Mesenchymal stem cell (in vitro differentiated cells and primary cell): Measurements from ENCODE around the gene DYSF.
"Not testable (repeated sequence)": the region's sequence is repeated elsewhere in the genome, so short reads cannot be mapped to it uniquely, and the experiment has no call there.

ENCODE experiments used
- DNase-seq: peaks from one replicate; pipeline ENCODE4 v3.0.0-alpha.2; 2013
- H2AFZ ChIP-seq: one replicate; pipeline ENCODE4 v1.6.1; 2013; ENCODE audit warnings: low read depth, mild to moderate bottlenecking, control low read depth, inconsistent platforms, low read length, moderate library complexity
- H2AK5ac ChIP-seq: 2 replicates; pipeline ENCODE4 v1.6.1; 2013; ENCODE audit warnings: low read length, moderate library complexity, mild to moderate bottlenecking, inconsistent platforms; ENCODE audit not compliant: severe bottlenecking
- H2BK120ac ChIP-seq: one replicate; pipeline ENCODE4 v1.6.1; 2013; ENCODE audit warnings: low read depth, mild to moderate bottlenecking, inconsistent platforms, low read length, moderate library complexity
- H2BK12ac ChIP-seq, 2 experiments: one replicate each; pipeline ENCODE4 v1.6.1; 2013; ENCODE audit warnings: inconsistent platforms in 2 of 2, low read length in 2 of 2, mild to moderate bottlenecking in 2 of 2, moderate library complexity in 2 of 2, control low read depth in 1 of 2
- H2BK15ac ChIP-seq: one replicate; pipeline ENCODE4 v1.6.1; 2013; ENCODE audit warnings: mild to moderate bottlenecking, low read depth, inconsistent platforms; ENCODE audit not compliant: poor library complexity, severe bottlenecking
- H2BK5ac ChIP-seq: 2 replicates; pipeline ENCODE4 v1.6.1; 2013; ENCODE audit warnings: low read depth, mild to moderate bottlenecking, low read length, control low read depth, inconsistent platforms; ENCODE audit not compliant: poor library complexity, severe bottlenecking
- H3K14ac ChIP-seq, 2 experiments: one replicate each; pipeline ENCODE4 v1.6.1; 2013; ENCODE audit warnings: inconsistent platforms in 2 of 2, low read length in 2 of 2, control low read depth in 1 of 2, mild to moderate bottlenecking in 1 of 2, moderate library complexity in 1 of 2
- H3K18ac ChIP-seq, 2 experiments: one replicate each; pipeline ENCODE4 v1.6.1; 2013; ENCODE audit warnings: inconsistent platforms in 2 of 2, low read length in 2 of 2, control low read depth in 1 of 2, low read depth in 1 of 2, mild to moderate bottlenecking in 1 of 2
- H3K23ac ChIP-seq, 2 experiments: one replicate each; pipeline ENCODE4 v1.6.1; 2013; ENCODE audit warnings: inconsistent platforms in 2 of 2, low read length in 2 of 2, mild to moderate bottlenecking in 2 of 2, moderate library complexity in 2 of 2, control low read depth in 1 of 2
- H3K27ac ChIP-seq: 2 replicates; pipeline ENCODE4 v1.5.1; 2013; ENCODE audit warnings: mild to moderate bottlenecking, moderate library complexity, low read length, control low read depth, inconsistent platforms; ENCODE audit not compliant: poor library complexity, severe bottlenecking
- H3K27me3 ChIP-seq, 2 experiments: 2 replicates each; pipeline versions ENCODE4 v1.6.1 to v1.7.0; 2013; ENCODE audit warnings: low read length in 2 of 2, mild to moderate bottlenecking in 2 of 2, moderate library complexity in 2 of 2, control low read depth in 1 of 2, inconsistent platforms in 1 of 2; ENCODE audit not compliant: control insufficient read depth in 1 of 2, insufficient read depth in 1 of 2
- H3K36me3 ChIP-seq, 2 experiments: 2 replicates each; pipeline versions ENCODE4 v1.6.1 to v1.7.0; 2013; ENCODE audit warnings: low read length in 2 of 2, control low read depth in 1 of 2, inconsistent platforms in 1 of 2, low read depth in 1 of 2, mild to moderate bottlenecking in 1 of 2; ENCODE audit not compliant: insufficient read depth in 2 of 2, control insufficient read depth in 1 of 2
- H3K4ac ChIP-seq, 2 experiments: one replicate each; pipeline ENCODE4 v1.6.1; 2013; ENCODE audit warnings: inconsistent platforms in 2 of 2, low read length in 2 of 2, mild to moderate bottlenecking in 2 of 2, moderate library complexity in 2 of 2, control low read depth in 1 of 2, low read depth in 1 of 2
- H3K4me1 ChIP-seq: 2 replicates; pipeline ENCODE4 v1.6.1; 2013; ENCODE audit warnings: low read depth, low read length, control low read depth; ENCODE audit not compliant: control insufficient read depth, insufficient read depth
- H3K4me2 ChIP-seq: 2 replicates; pipeline ENCODE4 v1.6.1; 2013; ENCODE audit warnings: low read length, mild to moderate bottlenecking, inconsistent platforms; ENCODE audit not compliant: poor library complexity, severe bottlenecking
- H3K4me3 ChIP-seq, 2 experiments: 2 replicates each; pipeline versions ENCODE4 v1.5.1 to v1.7.0; 2013; ENCODE audit warnings: low read length in 2 of 2, mild to moderate bottlenecking in 2 of 2, control low read depth in 1 of 2, low read depth in 1 of 2; ENCODE audit not compliant: insufficient read depth in 1 of 2
- H3K79me1 ChIP-seq: replicated peaks from 2 replicates; pipeline ENCODE4 v1.6.1; 2013; ENCODE audit warnings: mild to moderate bottlenecking, control low read depth, low read length, inconsistent platforms; ENCODE audit not compliant: poor library complexity, severe bottlenecking
- H3K9ac ChIP-seq: 2 replicates; pipeline ENCODE4 v1.7.0; 2013; ENCODE audit warnings: mild to moderate bottlenecking, low read length, moderate library complexity
- H3K9me3 ChIP-seq: 2 replicates; pipeline ENCODE4 v1.7.0; 2013; ENCODE audit warnings: mild to moderate bottlenecking, low read length; ENCODE audit not compliant: control insufficient read depth
- H4K8ac ChIP-seq: one replicate; pipeline ENCODE4 v1.6.1; 2013; ENCODE audit warnings: inconsistent platforms, mild to moderate bottlenecking, low read length, moderate library complexity
- H4K91ac ChIP-seq: one replicate; pipeline ENCODE4 v1.6.1; 2013; ENCODE audit warnings: mild to moderate bottlenecking, low read length, inconsistent platforms
- WGBS: methylation state at CpG from one replicate; pipeline ENCODE4 v1.1.7; 2013; ENCODE audit warnings: mixed read lengths; 5-methylcytosine and 5-hydroxymethylcytosine counted together

Gene DYSF

GRCh38 chr2:71423817-71424420 lies 29.4 kb upstream of the DYSF start:
- Histone ChIP-seq H3K23ac (no peak overlapping the region), H3K36me3 (peaks cover 4 to 90% of the 10 kb centered on the region in 2 experiments), H2BK5ac (no peak overlapping the region), H2AK5ac (no peak overlapping the region), H3K79me1 (peaks cover 11% of the 10 kb centered on the region), H3K18ac (no peak overlapping the region), H3K9me3 (no peaks in the 10 kb centered on the region), H2BK15ac (no peak overlapping the region), H3K4me2 (no peak overlapping the region), H3K27me3 (no peaks in the 10 kb centered on the region), H3K4me1 (no peaks in the 10 kb centered on the region), H3K9ac (no peak overlapping the region), H3K4ac (no peak overlapping the region), H3K27ac (no peak overlapping the region), H3K4me3 (no peak overlapping the region), H2BK120ac (no peak overlapping the region), H4K8ac (no peak overlapping the region), H2BK12ac (no peak overlapping the region), H2AFZ (no peak overlapping the region), H4K91ac (no peak overlapping the region), H3K14ac (no peak overlapping the region)
- no peak for DNase-seq
- WGBS: 86% methylated on average over 1 of the region's 3 CpGs

- H2AFZ ChIP-seq: no peak overlapping the region
- H3K36me3 ChIP-seq: peaks cover 4 to 94% of the 10 kb centered on the region in 2 experiments
- H4K8ac ChIP-seq: no peak overlapping the region
- no peak overlapping the region for H2BK15ac ChIP-seq
- H3K23ac ChIP-seq: no peak overlapping the region
- H2BK120ac ChIP-seq: no peak overlapping the region
- H3K79me1 ChIP-seq: peaks cover 8% of the 10 kb centered on the region
- H3K4ac ChIP-seq: no peak overlapping the region
- H3K27ac ChIP-seq: no peak overlapping the region
- H3K4me2 ChIP-seq: no peak overlapping the region
- no peaks in the 10 kb centered on the region for H3K27me3 ChIP-seq
- no peak overlapping the region for H4K91ac ChIP-seq
- no peaks in the 10 kb centered on the region for H3K9me3 ChIP-seq
- no peak overlapping the region for H3K18ac ChIP-seq
- no peak overlapping the region for H3K4me3 ChIP-seq
- H3K4me1 ChIP-seq: no peaks in the 10 kb centered on the region
- no peak overlapping the region for H3K14ac ChIP-seq
- DNase-seq: no peak
- no peak overlapping the region for H2BK5ac ChIP-seq
- WGBS: 93% methylated on average over 2 of the region's 2 CpGs
- no peak overlapping the region for H2BK12ac ChIP-seq
- H2AK5ac ChIP-seq: no peak overlapping the region
- no peak overlapping the region for H3K9ac ChIP-seq
Observed at GRCh38 chr2:71426721-71427120, 26.6 kb upstream of the DYSF start.

GRCh38 chr2:71428472-71429383 lies 24.6 kb upstream of the DYSF start:
- Histone ChIP-seq H2AFZ (no peak overlapping the region), H4K8ac (no peak overlapping the region), H2BK5ac (no peak overlapping the region), H3K27me3 (no peaks in the 10 kb centered on the region), H3K14ac (no peak overlapping the region), H4K91ac (no peak overlapping the region), H2BK12ac (no peak overlapping the region), H3K79me1 (peaks cover 12% of the 10 kb centered on the region), H3K18ac (no peak overlapping the region), H3K4me2 (no peak overlapping the region), H3K23ac (no peak overlapping the region), H3K36me3 (peaks cover 11 to 94% of the 10 kb centered on the region in 2 experiments), H2BK15ac (no peak overlapping the region), H2BK120ac (no peak overlapping the region), H2AK5ac (no peak overlapping the region), H3K9me3 (no peaks in the 10 kb centered on the region), H3K4me1 (no peaks in the 10 kb centered on the region), H3K4ac (no peak overlapping the region), H3K4me3 (no peak overlapping the region), H3K9ac (no peak overlapping the region), H3K27ac (no peak overlapping the region)
- WGBS: 100% methylated on average over 2 of the region's 3 CpGs
- DNase-seq: no peak

- not testable (repeated sequence) for H3K14ac ChIP-seq, H2AFZ ChIP-seq, H2AK5ac ChIP-seq, H3K27me3 ChIP-seq, H2BK15ac ChIP-seq, H2BK120ac ChIP-seq, H4K91ac ChIP-seq, H4K8ac ChIP-seq, H2BK5ac ChIP-seq, H3K79me1 ChIP-seq, H3K9me3 ChIP-seq, H3K27ac ChIP-seq, H3K4me2 ChIP-seq, H3K9ac ChIP-seq, H3K4me1 ChIP-seq, H3K23ac ChIP-seq, H3K4ac ChIP-seq, H2BK12ac ChIP-seq, H3K18ac ChIP-seq, H3K4me3 ChIP-seq, DNase-seq
- H3K36me3 ChIP-seq: peaks cover 0 to 36% of the 10 kb centered on the region in 2 experiments
- 82% methylated on average over 5 of the region's 5 CpGs for WGBS
Observed at GRCh38 chr2:71445142-71445541, 8.2 kb upstream of the DYSF start.
